SK-N-SH treated with all-trans-retinoic acid at 6 μM for 48 hours (cell line): ENCODE data around the gene HIGD1B.

Experiments used
- ATAC-seq: fragments of 200-7000 bp; cut with Tn5 transposase; 3 replicates; pipeline ENCODE4 v1.9.1; 2020; ENCODE audit warnings: mild to moderate bottlenecking, moderate library complexity
- ARNTL ChIP-seq: fragments of 450-650 bp; formaldehyde crosslinking; IDR thresholded peaks from 2 replicates; pipeline ENCODE4 v1.5.0; 2020; ENCODE audit warnings: low read depth, mild to moderate bottlenecking, moderate library complexity, borderline replicate concordance
- BACH2 ChIP-seq: fragments of 250-450 bp; sonication (Bioruptor Pico); IDR thresholded peaks from 2 replicates; pipeline ENCODE4 v1.9.0; 2021; ENCODE audit warnings: mild to moderate bottlenecking, borderline replicate concordance
- CREB5 ChIP-seq: fragments of 250-450 bp; sonication (Bioruptor Pico); IDR thresholded peaks from 2 replicates; pipeline ENCODE4 v1.5.1; 2020; ENCODE audit warnings: low read depth, mild to moderate bottlenecking, moderate library complexity
- CSDC2 ChIP-seq: fragments of 250-450 bp; sonication (Bioruptor Pico); IDR thresholded peaks from 2 replicates; pipeline ENCODE4 v1.5.0; 2020; ENCODE audit warnings: mild to moderate bottlenecking, moderate library complexity
- CSRNP3 ChIP-seq: fragments of 250-450 bp; sonication (Bioruptor Pico); IDR thresholded peaks from 2 replicates; pipeline ENCODE4 v1.5.1; 2021; ENCODE audit warnings: mild to moderate bottlenecking, moderate library complexity
- ESRRG ChIP-seq: fragments of 250-450 bp; sonication (Bioruptor Pico); IDR thresholded peaks from 2 replicates; pipeline ENCODE4 v1.6.1; 2021; ENCODE audit warnings: mild to moderate bottlenecking
- GLIS3 ChIP-seq: fragments of 250-450 bp; sonication (Bioruptor Pico); IDR thresholded peaks from 2 replicates; pipeline ENCODE4 v1.5.0; 2020; ENCODE audit warnings: mild to moderate bottlenecking, moderate library complexity
- ISL1 ChIP-seq: fragments of 250-450 bp; sonication (Bioruptor Pico); IDR thresholded peaks from 2 replicates; pipeline ENCODE4 v2.1.2; 2022; ENCODE audit warnings: mild to moderate bottlenecking, moderate library complexity
- OSR1 ChIP-seq: fragments of 250-450 bp; sonication (Bioruptor Pico); IDR thresholded peaks from 2 replicates; pipeline ENCODE4 v1.8.0; 2022; ENCODE audit warnings: moderate library complexity, mild to moderate bottlenecking, inconsistent platforms
- PATZ1 ChIP-seq: fragments of 250-450 bp; sonication (Bioruptor Pico); IDR thresholded peaks from 2 replicates; pipeline ENCODE4 v1.8.0; 2020; ENCODE audit warnings: mild to moderate bottlenecking, moderate library complexity, borderline replicate concordance
- POU6F1 ChIP-seq: fragments of 250-450 bp; sonication (Bioruptor Pico); IDR thresholded peaks from 2 replicates; pipeline ENCODE4 v1.8.0; 2021; ENCODE audit warnings: low read depth, mild to moderate bottlenecking, moderate library complexity, borderline replicate concordance
- PPARA ChIP-seq: fragments of 250-450 bp; sonication (Bioruptor Pico); IDR thresholded peaks from 2 replicates; pipeline ENCODE4 v1.5.0; 2020; ENCODE audit warnings: mild to moderate bottlenecking, borderline replicate concordance
- RARB ChIP-seq: fragments of 250-450 bp; sonication (Bioruptor Pico); IDR thresholded peaks from 2 replicates; pipeline ENCODE4 v1.8.0; 2021; ENCODE audit warnings: mild to moderate bottlenecking, moderate library complexity
- SNAI2 ChIP-seq: fragments of 250-450 bp; sonication (Bioruptor Pico); IDR thresholded peaks from 2 replicates; pipeline ENCODE4 v1.5.0; 2020; ENCODE audit warnings: mild to moderate bottlenecking, moderate library complexity
- TCF4 ChIP-seq: fragments of 250-450 bp; sonication (Bioruptor Pico); IDR thresholded peaks from 2 replicates; pipeline ENCODE4 v1.8.0; 2021; ENCODE audit warnings: mild to moderate bottlenecking, moderate library complexity, borderline replicate concordance
- ZC3H10 ChIP-seq: fragments of 250-450 bp; sonication (Bioruptor Pico); IDR thresholded peaks from 2 replicates; pipeline ENCODE4 v1.5.1; 2021; ENCODE audit warnings: mild to moderate bottlenecking, moderate library complexity
- ZFP3 ChIP-seq: fragments of 250-450 bp; sonication (Bioruptor Pico); IDR thresholded peaks from 2 replicates; pipeline ENCODE4 v1.5.0; 2020; ENCODE audit warnings: mild to moderate bottlenecking, moderate library complexity
- ZFP30 ChIP-seq: fragments of 450-650 bp; formaldehyde crosslinking; IDR thresholded peaks from 2 replicates; pipeline ENCODE4 v1.5.0; 2022; ENCODE audit warnings: mild to moderate bottlenecking, moderate library complexity
- ZNF565 ChIP-seq: fragments of 450-650 bp; formaldehyde crosslinking; conservative IDR thresholded peaks from 2 replicates; pipeline ENCODE4 v1.5.0; 2020; ENCODE audit warnings: low read depth, mild to moderate bottlenecking, moderate library complexity
- ZNF70 ChIP-seq: fragments of 450-650 bp; formaldehyde crosslinking; IDR thresholded peaks from 2 replicates; pipeline ENCODE4 v1.5.0; 2020; ENCODE audit warnings: mild to moderate bottlenecking, moderate library complexity
- ZNF8 ChIP-seq: fragments of 450-650 bp; formaldehyde crosslinking; IDR thresholded peaks from 2 replicates; pipeline ENCODE4 v1.5.0; 2020; ENCODE audit warnings: mild to moderate bottlenecking, moderate library complexity

HIGD1B gene

GRCh38 chr17:44887971-44888954 lies 40.6 kb downstream of the HIGD1B start:
- ATAC-seq: no peak
- TF ChIP-seq ZFP3 (CRISPR knock-in tag) (no peak), CREB5 (CRISPR knock-in tag) (no peak), CSDC2 (CRISPR knock-in tag) (no peak), PPARA (CRISPR knock-in tag) (no peak), BACH2 (CRISPR knock-in tag) (no peak), ESRRG (CRISPR knock-in tag) (no peak), TCF4 (CRISPR knock-in tag) (no peak), ZNF8 (CRISPR knock-in tag) (no peak), ZC3H10 (no peak), POU6F1 (CRISPR knock-in tag) (no peak), ZNF565 (CRISPR knock-in tag) (no peak), ARNTL (CRISPR knock-in tag) (no peak), ISL1 (CRISPR knock-in tag) (no peak), CSRNP3 (CRISPR knock-in tag) (no peak)

GRCh38 chr17:44889003-44889402 lies 41.3 kb downstream of the HIGD1B start:
- TF ChIP-seq TCF4 (CRISPR knock-in tag) (no peak), ZNF70 (CRISPR knock-in tag) (no peak), POU6F1 (CRISPR knock-in tag) (no peak), GLIS3 (no peak), ZC3H10 (no peak), ZFP30 (CRISPR knock-in tag) (no peak), CREB5 (CRISPR knock-in tag) (no peak), ZNF565 (CRISPR knock-in tag) (no peak), ARNTL (CRISPR knock-in tag) (no peak), SNAI2 (CRISPR knock-in tag) (no peak), RARB (CRISPR knock-in tag) (no peak), ZFP3 (CRISPR knock-in tag) (no peak), PATZ1 (CRISPR knock-in tag) (no peak), ZNF8 (CRISPR knock-in tag) (no peak), PPARA (CRISPR knock-in tag) (no peak), BACH2 (CRISPR knock-in tag) (no peak), OSR1 (no peak)
- ATAC-seq: no peak
